ENCODE measurements around the gene WSB1. TPM values are rescaled to one million over a fixed set of nuclear protein-coding genes. Genes with fewer than 3 reads are reported as not detected.

WSB1 gene
- total and polyA plus RNA-seq, 10 of the 15 experiments (the other 5 are each of a cell fraction or from before 2014, with no cell fraction given): 26.6 to 458 (median 101) TPM

- Histone ChIP-seq H3K9me3 (replicated peaks; ENCODE audit: control insufficient read depth, insufficient read depth, low read length) (no peaks in the 10 kb centered on the region), H3K27ac (ENCODE audit: control insufficient read depth, insufficient read depth) (peak overlapping the region; percentile 78), H3K4me2 (ENCODE audit: control insufficient read depth, insufficient read depth) (peak overlapping the region; percentile 95), H3K4me1 (ENCODE audit: control insufficient read depth, insufficient read depth, low read length) (peaks cover 46% of the 10 kb centered on the region), H3K4me3 (peak overlapping the region; percentile 53; the same call in 1 of the 2 replicates), H3K9ac (ENCODE audit: control insufficient read depth, insufficient read depth, low read length) (peak overlapping the region; percentile 57), H3K36me3 (ENCODE audit: control insufficient read depth in 2 of 2, insufficient read depth in 2 of 2, low read length in 1 of 2) (no peaks in the 10 kb centered on the region), H3K27me3 (replicated peaks in 1 of 2; ENCODE audit: control insufficient read depth in 2 of 2, insufficient read depth in 2 of 2, low read length in 1 of 2) (no peaks in the 10 kb centered on the region), H4K20me1 (ENCODE audit: control insufficient read depth, insufficient read depth) (no peaks in the 10 kb centered on the region), H2AFZ (ENCODE audit: control insufficient read depth, low read depth, low read length) (no peak overlapping the region), H3K79me2 (ENCODE audit: control insufficient read depth, insufficient read depth, low read length) (no peaks in the 10 kb centered on the region)
- peak; percentile 68 for FAIRE-seq
- POLR2A ChIA-PET: no interaction called here
- SMC1A ChIA-PET (ENCODE audit: uncharacterized antibody, unreplicated experiment): interaction anchor here (0.8 to 3.0 kb wide), 6 partner anchors 12 to 295 kb away, joined by 3 to 12 read pairs (median 5); partner anchors contain the start of gene WSB1
- RAD21 ChIA-PET (ENCODE audit: unreplicated experiment): interaction anchor here (1.1 kb wide), 2 partner anchors 102 to 117 kb away, joined by 4 to 5 read pairs; no protein-coding TSS in a partner anchor
- CTCF ChIA-PET: interaction anchor here (0.7 to 5.7 kb wide), 8 partner anchors 11 to 261 kb away, joined by 3 to 40 read pairs (median 3); no protein-coding TSS in a partner anchor
- DNase-seq (ENCODE audit: low read depth, low spot score): peak; percentile 66
- intact Hi-C loops (cut with micrococcal nuclease; ENCODE audit: unreplicated experiment): no loop called here
- peak; percentile 85 for ATAC-seq
- BruUV-seq (replicated peaks): no TSS peak
- in situ Hi-C loops (cut with MboI): loop anchor here (5.0 kb wide), 1 partner anchor 101 kb away; no protein-coding TSS in a partner anchor
- 0% methylated on average over 9 of the region's 9 CpGs for WGBS (ENCODE audit: insufficient coverage, insufficient replicate concordance, low lambda C conversion rate, missing lambda C conversion rate)
- TF ChIP-seq NR2C1 (IDR thresholded peaks at IDR 0.05) (peak; percentile 24; the same call in 1 of the 2 replicates), IKZF2 (IDR thresholded peaks at IDR 0.05) (peak in 1 of 2 experiments; percentile 32; a peak in 2 of 4 replicates), MAX (IDR thresholded peaks at IDR 0.05; ENCODE audit: low read depth, low read length) (no peak), RUNX3 (IDR thresholded peaks at IDR 0.05; ENCODE audit: low read length) (peak; percentile 61), CUX1 (IDR thresholded peaks at IDR 0.05; ENCODE audit: insufficient replicate concordance, low read depth, low read length) (no peak), MEF2A (IDR thresholded peaks at IDR 0.05; ENCODE audit: insufficient read depth, low read depth, low read length) (peak; percentile 80; the same call in 1 of the 2 replicates), MTA2 (IDR thresholded peaks at IDR 0.05; ENCODE audit: low read depth) (0 out of 2 replicates have a peak, but pooled peaks have one; percentile 44), ZNF687 (IDR thresholded peaks at IDR 0.05) (no peak), MEF2B (IDR thresholded peaks at IDR 0.05; ENCODE audit: partially characterized antibody, poor library complexity, severe bottlenecking) (peak; percentile 61), MLLT1 (IDR thresholded peaks at IDR 0.05) (no peak), NR2F1 (conservative IDR thresholded peaks at IDR 0.05) (peak; percentile 56), RCOR1 (conservative IDR thresholded peaks at IDR 0.05; ENCODE audit: low read depth, low read length) (no peak)
These were observed 44.6 kb downstream of the WSB1 start for GRCh38 chr17:27338536-27338985.

Measured in GM12878 (cell line).